Neural cell (in vitro differentiated cells): Measurements from ENCODE around the gene ATF1.

ENCODE experiments used
- EZH2 ChIP-seq: fragments of 200-600, 300-800 bp; shearing (Covaris generic), sonication (generic); IDR thresholded peaks from 2 replicates; pipeline ENCODE4 v1.6.1; 2014; ENCODE audit warnings: antibody characterized with exemption, low read length, borderline replicate concordance, mild to moderate bottlenecking; ENCODE audit not compliant: insufficient read depth, poor library complexity, severe bottlenecking
- POLR2AphosphoS5 ChIP-seq: IDR thresholded peaks from 2 replicates; pipeline ENCODE4 v1.6.1; 2012
- TF ChIP-seq, protein P1 (sequence below): IDR thresholded peaks from 2 replicates; pipeline ENCODE4 v1.6.1; 2012; ENCODE audit warnings: borderline replicate concordance

DNA sequence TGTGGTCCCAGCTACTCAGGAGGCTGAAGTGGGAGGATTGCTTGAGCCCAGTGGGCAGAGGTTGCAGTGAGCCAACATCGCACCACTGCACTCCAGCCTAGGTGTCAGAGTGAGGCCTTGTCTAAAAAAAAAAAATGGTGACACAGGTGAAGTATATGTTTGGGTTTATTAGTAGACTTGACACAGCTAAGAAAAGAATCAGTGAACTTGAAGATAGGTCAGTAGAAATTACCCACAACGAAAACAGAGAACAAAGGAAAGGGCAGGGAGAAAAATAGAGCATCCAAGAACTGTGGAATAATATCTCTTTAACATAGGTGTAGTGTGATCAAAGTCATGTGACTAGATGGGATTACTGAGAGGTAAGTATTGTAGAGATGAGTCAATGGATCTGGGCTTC, 23.7 kb downstream of the ATF1 start:
- TF ChIP-seq, protein P1, sequence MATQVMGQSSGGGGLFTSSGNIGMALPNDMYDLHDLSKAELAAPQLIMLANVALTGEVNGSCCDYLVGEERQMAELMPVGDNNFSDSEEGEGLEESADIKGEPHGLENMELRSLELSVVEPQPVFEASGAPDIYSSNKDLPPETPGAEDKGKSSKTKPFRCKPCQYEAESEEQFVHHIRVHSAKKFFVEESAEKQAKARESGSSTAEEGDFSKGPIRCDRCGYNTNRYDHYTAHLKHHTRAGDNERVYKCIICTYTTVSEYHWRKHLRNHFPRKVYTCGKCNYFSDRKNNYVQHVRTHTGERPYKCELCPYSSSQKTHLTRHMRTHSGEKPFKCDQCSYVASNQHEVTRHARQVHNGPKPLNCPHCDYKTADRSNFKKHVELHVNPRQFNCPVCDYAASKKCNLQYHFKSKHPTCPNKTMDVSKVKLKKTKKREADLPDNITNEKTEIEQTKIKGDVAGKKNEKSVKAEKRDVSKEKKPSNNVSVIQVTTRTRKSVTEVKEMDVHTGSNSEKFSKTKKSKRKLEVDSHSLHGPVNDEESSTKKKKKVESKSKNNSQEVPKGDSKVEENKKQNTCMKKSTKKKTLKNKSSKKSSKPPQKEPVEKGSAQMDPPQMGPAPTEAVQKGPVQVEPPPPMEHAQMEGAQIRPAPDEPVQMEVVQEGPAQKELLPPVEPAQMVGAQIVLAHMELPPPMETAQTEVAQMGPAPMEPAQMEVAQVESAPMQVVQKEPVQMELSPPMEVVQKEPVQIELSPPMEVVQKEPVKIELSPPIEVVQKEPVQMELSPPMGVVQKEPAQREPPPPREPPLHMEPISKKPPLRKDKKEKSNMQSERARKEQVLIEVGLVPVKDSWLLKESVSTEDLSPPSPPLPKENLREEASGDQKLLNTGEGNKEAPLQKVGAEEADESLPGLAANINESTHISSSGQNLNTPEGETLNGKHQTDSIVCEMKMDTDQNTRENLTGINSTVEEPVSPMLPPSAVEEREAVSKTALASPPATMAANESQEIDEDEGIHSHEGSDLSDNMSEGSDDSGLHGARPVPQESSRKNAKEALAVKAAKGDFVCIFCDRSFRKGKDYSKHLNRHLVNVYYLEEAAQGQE = no peak
- TF ChIP-seq EZH2 (no peak), POLR2AphosphoS5 (no peak)
